Measurements from ENCODE around the gene FGD4.
"Not testable (repeated sequence)": the region's sequence is repeated elsewhere in the genome, so short reads cannot be mapped to it uniquely, and the experiment has no call there.

The FGD4 gene

GRCh38 chr12:32515137-32515873, 115.9 kb downstream of the FGD4 start:
- in situ Hi-C loops (cut with MboI; ENCODE audit: low sequenced_read_pairs): no loop called here

GRCh38 chr12:32516230-32516629, 116.9 kb downstream of the FGD4 start:
- in situ Hi-C loops (cut with MboI; ENCODE audit: low sequenced_read_pairs): no loop called here

- in situ Hi-C loops (cut with MboI; ENCODE audit: low sequenced_read_pairs): no loop called here
These were observed 118.6 kb downstream of the FGD4 start for GRCh38 chr12:32517966-32518365.

- in situ Hi-C loops (cut with MboI; ENCODE audit: low sequenced_read_pairs): no loop called here
These were observed 119.7 kb downstream of the FGD4 start for GRCh38 chr12:32519047-32519446.

GRCh38 chr12:32522331-32523221, 123.2 kb downstream of the FGD4 start:
- in situ Hi-C loops (cut with MboI; ENCODE audit: low sequenced_read_pairs): no loop called here

GRCh38 chr12:32525802-32526201, 126.4 kb downstream of the FGD4 start:
- in situ Hi-C loops (cut with MboI; ENCODE audit: low sequenced_read_pairs): not testable (repeated sequence)

- in situ Hi-C loops (cut with MboI; ENCODE audit: low sequenced_read_pairs): not testable (repeated sequence)
These were observed 127.0 kb downstream of the FGD4 start for GRCh38 chr12:32526343-32526742.

GRCh38 chr12:32532422-32532821, 133.1 kb downstream of the FGD4 start:
- in situ Hi-C loops (cut with MboI; ENCODE audit: low sequenced_read_pairs): no loop called here

GRCh38 chr12:32532951-32533350, 133.6 kb downstream of the FGD4 start:
- in situ Hi-C loops (cut with MboI; ENCODE audit: low sequenced_read_pairs): no loop called here

- in situ Hi-C loops (cut with MboI; ENCODE audit: low sequenced_read_pairs): not testable (repeated sequence)
These were observed 134.1 kb downstream of the FGD4 start for GRCh38 chr12:32533506-32533905.

- in situ Hi-C loops (cut with MboI; ENCODE audit: low sequenced_read_pairs): no loop called here
These were observed 134.7 kb downstream of the FGD4 start for GRCh38 chr12:32533971-32534590.

GRCh38 chr12:32534698-32535097, 135.3 kb downstream of the FGD4 start:
- in situ Hi-C loops (cut with MboI; ENCODE audit: low sequenced_read_pairs): no loop called here

GRCh38 chr12:32535288-32535999, 136.1 kb downstream of the FGD4 start:
- in situ Hi-C loops (cut with MboI; ENCODE audit: low sequenced_read_pairs): no loop called here

- in situ Hi-C loops (cut with MboI; ENCODE audit: low sequenced_read_pairs): no loop called here
These were observed 136.6 kb downstream of the FGD4 start for GRCh38 chr12:32536000-32536345.

- in situ Hi-C loops (cut with MboI; ENCODE audit: low sequenced_read_pairs): no loop called here
These were observed 142.5 kb downstream of the FGD4 start for GRCh38 chr12:32541754-32542374.

- in situ Hi-C loops (cut with MboI; ENCODE audit: low sequenced_read_pairs): no loop called here
These were observed 143.3 kb downstream of the FGD4 start for GRCh38 chr12:32542428-32543229.

GRCh38 chr12:32544893-32545292, 145.5 kb downstream of the FGD4 start:
- in situ Hi-C loops (cut with MboI; ENCODE audit: low sequenced_read_pairs): no loop called here

- in situ Hi-C loops (cut with MboI; ENCODE audit: low sequenced_read_pairs): no loop called here
These were observed 146.1 kb downstream of the FGD4 start for GRCh38 chr12:32545413-32545980.

- in situ Hi-C loops (cut with MboI; ENCODE audit: low sequenced_read_pairs): no loop called here
These were observed 146.9 kb downstream of the FGD4 start for GRCh38 chr12:32546272-32546671.

Measured in HL-60/S4 (cell line).